Retinal pigment epithelial cell (primary cell): ENCODE measurements around the gene XYLT1.

Experiments used
- DNase-seq: peaks from one replicate; pipeline ENCODE4 v3.0.0-alpha.2; 2010; ENCODE audit warnings: low read depth
- H3K4me3 ChIP-seq: 2 replicates; pipeline ENCODE4 v1.5.1; 2011; ENCODE audit warnings: mild to moderate bottlenecking, low read length, control low read depth, moderate library complexity
- CTCF ChIP-seq: conservative IDR thresholded peaks from 2 replicates; pipeline ENCODE4 v1.5.1; 2011; ENCODE audit warnings: low read depth, low read length, control low read depth, inconsistent platforms

The XYLT1 gene

DNA sequence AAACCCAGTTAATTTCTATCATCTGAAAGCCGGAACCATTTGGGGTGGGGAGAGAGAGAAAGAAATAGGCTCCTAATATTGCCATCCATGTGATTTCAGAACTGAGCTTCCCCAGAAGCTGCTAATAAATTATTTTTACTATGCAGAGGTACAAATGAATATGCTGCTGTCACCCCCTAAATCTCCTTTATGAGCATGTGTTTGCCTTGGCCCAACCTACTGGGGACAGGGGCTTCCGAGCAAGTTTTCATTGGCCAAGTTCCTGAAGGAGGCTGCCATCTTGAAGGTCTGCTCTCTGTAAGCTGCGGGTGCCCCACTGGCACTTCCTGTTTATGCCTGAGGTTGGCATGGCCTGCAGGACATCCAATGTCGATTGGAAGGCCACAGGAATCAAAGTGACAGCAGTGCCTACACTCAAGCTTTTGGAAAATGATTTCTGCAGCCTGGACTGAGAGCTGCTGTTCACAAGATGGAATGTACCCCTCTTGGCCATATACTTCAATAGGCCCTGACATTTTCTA is 194.7 kb downstream of the XYLT1 start:
- H3K4me3 ChIP-seq = no peak overlapping the region
- no peak for TF ChIP-seq CTCF
- DNase-seq = no peak

- no peak for DNase-seq
- no peak for TF ChIP-seq CTCF
- no peak overlapping the region for H3K4me3 ChIP-seq
These were observed 195.4 kb downstream of the XYLT1 start for GRCh38 chr16:17275076-17276009.

GRCh38 chr16:17273142-17273561 is 197.6 kb downstream of the XYLT1 start:
- peak; percentile 6 for DNase-seq
- TF ChIP-seq CTCF = no peak

DNA sequence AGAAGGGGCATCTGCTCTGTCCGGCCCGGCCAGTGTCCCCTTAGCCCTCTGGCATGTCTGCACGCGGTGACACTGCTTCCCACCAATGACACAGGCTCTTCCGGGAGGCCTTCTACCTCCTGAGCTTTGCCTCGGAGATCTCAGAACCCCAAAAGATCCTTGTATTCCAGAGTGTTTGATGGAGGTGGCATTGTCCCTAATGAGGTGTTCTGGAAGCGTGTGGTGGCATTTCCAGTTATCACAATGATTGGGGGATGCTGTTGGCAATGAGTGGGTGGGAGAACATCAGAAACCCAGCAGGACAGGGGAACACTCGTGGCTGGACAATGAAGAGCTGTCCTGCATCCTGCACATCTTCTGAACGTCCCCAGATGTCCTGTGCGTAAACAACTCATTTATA is 198.0 kb downstream of the XYLT1 start:
- no peak for DNase-seq
- no peak overlapping the region for H3K4me3 ChIP-seq
- TF ChIP-seq CTCF = no peak

More at GRCh38 chr16:17273142-17273561, 197.6 kb downstream of the XYLT1 start:
- no peak overlapping the region for H3K4me3 ChIP-seq

- TF ChIP-seq CTCF = no peak
- H3K4me3 ChIP-seq = no peak overlapping the region
- peak; percentile 1 for DNase-seq
These were observed 199.1 kb downstream of the XYLT1 start for GRCh38 chr16:17271687-17272086.

DNA sequence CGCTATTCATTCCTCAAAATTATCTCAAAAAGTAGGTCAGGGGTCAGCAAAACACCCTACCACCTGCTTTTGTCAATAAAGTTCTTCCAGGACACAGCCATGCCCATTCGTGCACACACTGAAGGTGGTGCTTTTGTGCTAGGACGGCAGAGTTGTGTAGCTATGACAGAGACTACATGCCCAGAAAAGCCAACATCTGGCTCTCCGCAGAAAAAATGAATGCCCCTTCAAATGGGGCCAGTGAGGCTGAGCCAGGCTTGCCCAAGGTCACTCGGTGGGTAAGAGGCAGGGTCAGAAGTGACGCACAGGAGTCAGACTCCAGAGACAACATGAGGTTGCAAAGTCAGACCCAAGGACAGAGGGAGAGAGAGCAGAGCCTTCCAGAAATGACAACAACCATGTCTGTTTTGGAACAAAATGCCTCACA is 200.1 kb downstream of the XYLT1 start:
- DNase-seq = no peak
- H3K4me3 ChIP-seq = no peak overlapping the region
- TF ChIP-seq CTCF = no peak

- no peak for TF ChIP-seq CTCF
- H3K4me3 ChIP-seq = no peak overlapping the region
- DNase-seq = no peak
These were observed 200.6 kb downstream of the XYLT1 start for GRCh38 chr16:17270111-17270510.
